ENCODE data around the gene IGF2BP1. TPM values are rescaled to one million over a fixed set of nuclear protein-coding genes. Genes with fewer than 3 reads are reported as not detected.

Gene IGF2BP1
- total and polyA plus RNA-seq, 5 donors from 2014 or later, result not detected

DNA sequence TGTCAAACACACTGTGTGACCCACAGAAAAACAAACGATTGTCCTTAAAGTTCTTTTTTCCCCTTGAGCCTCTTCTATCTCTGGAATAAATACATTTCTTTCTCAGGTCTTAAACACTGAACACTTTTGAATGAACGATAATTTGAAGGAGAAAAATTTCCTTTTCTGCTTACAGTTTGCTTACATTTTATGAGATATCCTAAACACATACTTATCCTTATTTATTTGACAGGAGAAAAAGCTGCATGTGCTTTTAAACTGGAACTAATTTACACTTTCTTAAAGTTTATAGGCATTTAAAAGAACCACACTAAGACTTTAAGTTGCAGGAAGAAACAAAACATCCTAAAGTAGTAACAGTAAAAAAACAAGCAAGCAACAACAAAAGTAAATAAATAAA, 4.7 kb upstream of the IGF2BP1 start:
- DNase-seq, result no peak
- ATAC-seq (ENCODE audit: low read depth in 2 of 2), result no peak
- Mint-ChIP-seq H3K9me3 (peaks cover 0 to 6% (median 0%) of the 10 kb centered on the region in 7 donors), H3K4me1 (peaks cover 0 to 19% (median 13%) of the 10 kb centered on the region in 4 donors), H3K36me3 (no peaks in the 10 kb centered on the region), H3K27me3 (peaks cover 64% of the 10 kb centered on the region), H3K27ac (no peak overlapping the region), H3K4me3 (no peak overlapping the region)
- no peak overlapping the region for H3K27ac ChIP-seq (ENCODE audit: insufficient read depth, low read length, poor library complexity, severe bottlenecking)
- H3K4me3 ChIP-seq (ENCODE audit: low read depth, low read length), result no peak overlapping the region
- peaks cover 23% of the 10 kb centered on the region for H3K4me1 ChIP-seq (ENCODE audit: control insufficient read depth, insufficient read depth, low read length, poor library complexity, severe bottlenecking)
- H3K27me3 ChIP-seq (ENCODE audit: control insufficient read depth, insufficient read depth, low read length), result peaks cover 42% of the 10 kb centered on the region
- H3K36me3 ChIP-seq (ENCODE audit: control insufficient read depth, insufficient read depth, low read length), result no peaks in the 10 kb centered on the region
- H3K9me3 ChIP-seq (ENCODE audit: control insufficient read depth in 2 of 2, low read length in 2 of 2), result no peaks in the 10 kb centered on the region

DNA sequence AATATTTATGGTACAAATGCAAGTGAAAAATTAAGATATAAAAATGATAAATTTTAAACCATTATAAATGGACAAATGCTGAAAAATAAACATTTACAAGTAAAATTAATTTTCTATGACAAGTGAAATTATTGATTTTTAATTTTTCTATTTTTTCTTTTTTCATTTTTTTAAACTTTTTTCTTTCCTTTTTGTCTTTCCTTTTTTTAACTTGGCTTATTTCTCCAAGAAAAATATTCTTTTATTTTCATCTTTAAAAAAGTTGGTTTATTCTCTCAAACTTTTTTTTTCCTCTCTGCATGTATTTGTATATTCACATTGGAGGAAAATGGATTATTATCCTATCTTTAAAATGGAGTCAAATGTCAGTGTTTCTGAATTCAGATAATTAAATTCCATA, 3.9 kb upstream of the IGF2BP1 start:
- H3K27me3 Mint-ChIP-seq, result peaks cover 72% of the 10 kb centered on the region
- no peak for ATAC-seq (ENCODE audit: low read depth in 2 of 2)
- no peak overlapping the region for H3K4me3 ChIP-seq (ENCODE audit: low read depth, low read length)

DNA sequence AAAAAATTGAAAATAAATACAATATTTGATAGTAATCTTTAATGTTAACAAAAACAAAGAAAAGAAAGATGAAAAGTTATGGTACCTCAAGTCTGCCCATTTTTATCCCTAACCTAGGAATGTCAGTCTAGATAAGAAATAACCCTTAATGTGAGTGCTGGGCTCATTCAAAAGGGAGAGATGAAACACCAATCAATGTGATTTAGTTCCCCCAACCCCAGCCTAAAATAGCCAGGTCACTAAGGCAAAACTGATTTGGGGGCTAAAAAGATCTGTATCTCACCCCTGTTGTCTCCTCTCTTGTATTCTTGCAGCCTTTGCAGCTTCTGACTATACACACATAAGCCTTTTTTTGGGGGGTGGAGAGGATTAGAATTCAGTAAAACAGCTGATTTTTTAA, 3.2 kb upstream of the IGF2BP1 start:
- no peaks in the 10 kb centered on the region for H3K36me3 Mint-ChIP-seq

More for the DNA sequence above, 3.9 kb upstream of the IGF2BP1 start:
- H3K36me3 ChIP-seq (ENCODE audit: control insufficient read depth, insufficient read depth, low read length), result no peaks in the 10 kb centered on the region
- H3K9me3 Mint-ChIP-seq, result peaks cover 0 to 10% (median 0%) of the 10 kb centered on the region in 7 donors
- H3K4me1 Mint-ChIP-seq, result peaks cover 0 to 28% (median 15%) of the 10 kb centered on the region in 4 donors
- H3K36me3 Mint-ChIP-seq, result no peaks in the 10 kb centered on the region
- H3K27ac ChIP-seq (ENCODE audit: insufficient read depth, low read length, poor library complexity, severe bottlenecking), result no peak overlapping the region
- no peak for DNase-seq
- H3K9me3 ChIP-seq (ENCODE audit: control insufficient read depth in 2 of 2, low read length in 2 of 2), result no peaks in the 10 kb centered on the region
- peaks cover 31% of the 10 kb centered on the region for H3K4me1 ChIP-seq (ENCODE audit: control insufficient read depth, insufficient read depth, low read length, poor library complexity, severe bottlenecking)
- H3K27ac Mint-ChIP-seq, result no peak overlapping the region
- no peak overlapping the region for H3K4me3 Mint-ChIP-seq
- peaks cover 44% of the 10 kb centered on the region for H3K27me3 ChIP-seq (ENCODE audit: control insufficient read depth, insufficient read depth, low read length)

DNA sequence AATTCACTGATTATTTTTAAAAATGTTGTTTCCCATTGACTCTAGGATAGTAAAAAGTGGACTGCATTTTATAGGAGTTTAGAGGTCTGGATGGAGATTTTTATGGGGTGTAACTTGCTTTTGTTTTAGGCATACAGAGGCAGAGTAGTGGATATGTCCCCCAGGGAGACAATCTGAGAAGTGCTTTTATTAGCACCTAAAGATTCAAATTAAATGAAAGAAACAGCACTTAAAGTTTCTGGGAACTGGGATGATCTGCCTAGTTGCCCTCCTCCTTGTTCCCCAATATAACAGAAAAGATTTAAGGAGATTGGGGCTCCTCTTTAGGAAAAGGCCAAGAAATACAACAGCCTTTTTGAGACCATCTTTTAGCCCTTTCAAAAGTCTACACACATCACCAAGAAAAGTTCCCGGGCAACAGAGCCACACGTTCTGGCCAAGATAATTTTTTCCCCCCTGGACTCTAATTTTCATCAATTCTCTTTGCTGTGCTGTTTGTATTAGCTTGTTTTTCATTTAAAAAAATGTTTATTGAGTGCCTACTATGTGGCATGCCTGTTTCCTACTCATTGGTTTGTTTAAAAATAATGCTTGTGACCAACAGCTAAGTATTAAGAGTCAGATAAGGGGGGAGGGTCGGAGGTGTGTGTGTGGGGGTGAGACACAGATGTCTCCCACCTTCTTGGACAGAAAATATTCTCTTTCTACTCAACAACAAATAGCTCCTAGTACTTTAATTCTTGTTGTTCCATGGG, 2.5 kb upstream of the IGF2BP1 start:
- H3K4me1 Mint-ChIP-seq, result peaks cover 0 to 36% (median 18%) of the 10 kb centered on the region in 4 donors
- Histone ChIP-seq H3K9me3 (ENCODE audit: control insufficient read depth in 2 of 2, low read length in 2 of 2) (no peaks in the 10 kb centered on the region), H3K4me1 (ENCODE audit: control insufficient read depth, insufficient read depth, low read length, poor library complexity, severe bottlenecking) (peaks cover 36% of the 10 kb centered on the region), H3K27me3 (ENCODE audit: control insufficient read depth, insufficient read depth, low read length) (peaks cover 54% of the 10 kb centered on the region), H3K36me3 (ENCODE audit: control insufficient read depth, insufficient read depth, low read length) (no peaks in the 10 kb centered on the region), H3K27ac (ENCODE audit: insufficient read depth, low read length, poor library complexity, severe bottlenecking) (no peak overlapping the region), H3K4me3 (ENCODE audit: low read depth, low read length) (no peak overlapping the region)
- H3K36me3 Mint-ChIP-seq, result no peaks in the 10 kb centered on the region
- DNase-seq, result no peak
- H3K27me3 Mint-ChIP-seq, result peaks cover 83% of the 10 kb centered on the region
- ATAC-seq (ENCODE audit: low read depth in 2 of 2), result no peak
- H3K4me3 Mint-ChIP-seq, result peak overlapping the region; percentile 13 to 68 (median 58)
- no peak overlapping the region for H3K27ac Mint-ChIP-seq
- H3K9me3 Mint-ChIP-seq, result peaks cover 0 to 10% (median 0%) of the 10 kb centered on the region in 7 donors

More for the DNA sequence above, 3.2 kb upstream of the IGF2BP1 start:
- H3K9me3 ChIP-seq (ENCODE audit: control insufficient read depth in 2 of 2, low read length in 2 of 2), result no peaks in the 10 kb centered on the region
- H3K27me3 ChIP-seq (ENCODE audit: control insufficient read depth, insufficient read depth, low read length), result peaks cover 48% of the 10 kb centered on the region
- Mint-ChIP-seq H3K27ac (no peak overlapping the region), H3K27me3 (peaks cover 79% of the 10 kb centered on the region), H3K4me1 (peaks cover 0 to 33% (median 18%) of the 10 kb centered on the region in 4 donors), H3K9me3 (peaks cover 0 to 10% (median 0%) of the 10 kb centered on the region in 7 donors), H3K4me3 (no peak overlapping the region)
- H3K4me3 ChIP-seq (ENCODE audit: low read depth, low read length), result no peak overlapping the region
- no peak for DNase-seq
- no peak overlapping the region for H3K27ac ChIP-seq (ENCODE audit: insufficient read depth, low read length, poor library complexity, severe bottlenecking)
- ATAC-seq (ENCODE audit: low read depth in 2 of 2), result no peak
- peaks cover 36% of the 10 kb centered on the region for H3K4me1 ChIP-seq (ENCODE audit: control insufficient read depth, insufficient read depth, low read length, poor library complexity, severe bottlenecking)
- no peaks in the 10 kb centered on the region for H3K36me3 ChIP-seq (ENCODE audit: control insufficient read depth, insufficient read depth, low read length)

DNA sequence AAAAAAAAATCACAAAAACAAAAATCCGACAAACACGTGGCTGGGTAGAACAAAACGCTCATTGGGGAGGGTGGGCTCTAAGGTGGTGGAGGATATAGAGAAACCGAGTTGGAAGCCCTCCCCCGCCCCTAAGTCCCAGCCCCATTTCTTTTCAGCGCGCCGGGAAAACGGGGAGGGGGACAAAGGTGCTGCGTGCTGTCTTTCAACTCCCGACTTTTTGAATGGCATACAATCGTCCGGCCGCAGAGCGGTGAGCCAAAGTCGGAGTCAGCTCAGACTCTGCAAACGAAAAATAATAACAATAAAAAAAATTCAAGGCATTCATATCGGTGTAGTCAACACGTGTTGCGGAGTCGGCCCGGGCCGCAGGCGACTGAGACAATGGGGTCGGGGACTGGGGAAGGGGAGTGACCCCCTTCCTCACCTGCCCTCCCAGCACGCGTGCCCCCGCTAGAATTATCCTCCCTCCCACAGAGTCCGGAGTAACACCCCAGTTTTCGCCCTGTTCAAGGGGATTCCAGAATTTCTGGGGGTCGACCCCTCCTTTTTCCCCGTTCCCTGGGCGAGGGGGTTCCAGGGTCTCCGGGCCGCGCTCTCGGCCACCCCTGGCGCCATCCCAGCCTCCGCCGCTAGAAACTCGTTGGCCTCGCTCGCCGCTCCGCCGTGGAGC, 1.7 kb upstream of the IGF2BP1 start:
- Histone ChIP-seq H3K27ac (ENCODE audit: insufficient read depth, low read length, poor library complexity, severe bottlenecking) (no peak overlapping the region), H3K27me3 (ENCODE audit: control insufficient read depth, insufficient read depth, low read length) (peaks cover 56% of the 10 kb centered on the region), H3K4me1 (ENCODE audit: control insufficient read depth, insufficient read depth, low read length, poor library complexity, severe bottlenecking) (peaks cover 36% of the 10 kb centered on the region), H3K4me3 (ENCODE audit: low read depth, low read length) (no peak overlapping the region), H3K9me3 (ENCODE audit: control insufficient read depth in 2 of 2, low read length in 2 of 2) (no peaks in the 10 kb centered on the region), H3K36me3 (ENCODE audit: control insufficient read depth, insufficient read depth, low read length) (no peaks in the 10 kb centered on the region)
- Mint-ChIP-seq H3K27me3 (peaks cover 83% of the 10 kb centered on the region), H3K4me3 (peak overlapping the region in 3 of 4 donors; percentile 13 to 68 (median 55)), H3K36me3 (no peaks in the 10 kb centered on the region), H3K4me1 (peaks cover 0 to 36% (median 21%) of the 10 kb centered on the region in 4 donors), H3K27ac (no peak overlapping the region), H3K9me3 (peaks cover 0 to 16% (median 2%) of the 10 kb centered on the region in 7 donors)
- no peak for ATAC-seq (ENCODE audit: low read depth in 2 of 2)
- no peak for DNase-seq

DNA sequence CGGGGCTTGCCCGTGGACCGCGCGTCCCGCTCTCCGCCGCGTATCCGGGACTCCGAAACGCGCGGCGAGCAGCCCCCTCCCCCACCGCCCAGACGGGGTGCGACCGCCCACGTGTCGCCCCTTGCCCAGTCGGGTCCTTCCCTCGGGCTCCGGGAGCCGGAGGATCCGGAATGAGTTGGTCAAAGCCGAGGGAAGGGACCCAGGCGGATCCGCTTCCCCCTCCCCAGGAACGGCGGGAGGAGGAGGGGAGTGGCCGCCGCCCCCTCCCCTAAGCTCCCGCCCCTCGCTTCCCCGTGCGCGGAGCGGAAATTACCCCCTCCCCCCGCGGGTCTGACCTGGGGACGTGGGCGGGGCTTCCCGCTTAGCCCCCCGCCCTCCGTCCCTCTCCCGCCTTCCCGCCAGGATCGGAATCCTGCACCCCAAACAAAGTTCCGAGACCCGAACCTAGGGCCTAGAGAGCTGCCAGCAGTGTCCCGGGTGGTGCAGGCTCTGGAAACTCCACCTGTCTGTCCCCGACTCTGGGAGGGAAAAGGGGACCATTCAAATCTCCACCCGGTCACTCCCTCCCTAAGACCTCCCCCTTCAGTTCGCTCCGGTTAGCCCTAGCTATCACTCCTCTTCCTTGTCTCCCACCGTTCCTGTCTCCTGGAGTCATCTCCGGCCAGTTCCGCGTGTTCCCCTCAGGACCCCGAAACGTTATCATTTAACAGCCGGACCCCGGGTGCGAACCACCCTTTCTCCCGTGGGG, 1.0 kb upstream of the IGF2BP1 start:
- Mint-ChIP-seq H3K36me3 (no peaks in the 10 kb centered on the region), H3K27me3 (peaks cover 85% of the 10 kb centered on the region), H3K27ac (no peak overlapping the region), H3K4me3 (peak overlapping the region; percentile 44 to 68 (median 60)), H3K9me3 (peaks cover 0 to 18% (median 2%) of the 10 kb centered on the region in 7 donors), H3K4me1 (peaks cover 0 to 36% (median 21%) of the 10 kb centered on the region in 4 donors)
- Histone ChIP-seq H3K27me3 (ENCODE audit: control insufficient read depth, insufficient read depth, low read length) (peaks cover 59% of the 10 kb centered on the region), H3K9me3 (ENCODE audit: control insufficient read depth in 2 of 2, low read length in 2 of 2) (no peaks in the 10 kb centered on the region), H3K4me1 (ENCODE audit: control insufficient read depth, insufficient read depth, low read length, poor library complexity, severe bottlenecking) (peaks cover 36% of the 10 kb centered on the region), H3K4me3 (ENCODE audit: low read depth, low read length) (no peak overlapping the region), H3K27ac (ENCODE audit: insufficient read depth, low read length, poor library complexity, severe bottlenecking) (no peak overlapping the region), H3K36me3 (ENCODE audit: control insufficient read depth, insufficient read depth, low read length) (no peaks in the 10 kb centered on the region)
- no peak for ATAC-seq (ENCODE audit: low read depth in 2 of 2)
- no peak for DNase-seq

DNA sequence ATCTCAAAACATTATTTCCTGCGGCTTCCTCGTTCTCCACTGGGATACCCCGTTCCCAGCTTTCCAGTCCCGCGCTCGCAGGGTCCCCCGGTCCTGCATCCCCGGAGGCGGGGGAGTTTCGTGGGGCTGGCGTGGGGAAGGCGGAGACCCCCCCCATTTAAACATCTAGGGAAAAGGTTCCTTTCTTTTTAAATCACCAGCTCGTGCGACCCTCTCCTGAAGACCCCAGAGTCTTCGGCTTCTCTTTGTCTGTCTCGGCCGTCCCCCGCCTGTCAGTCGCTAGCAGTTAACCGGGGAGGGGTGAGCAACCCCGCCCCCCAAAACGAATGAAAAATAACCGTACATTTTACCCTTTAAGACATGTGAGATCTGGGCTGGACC, 473 bp upstream of the IGF2BP1 start:
- ATAC-seq (ENCODE audit: low read depth in 2 of 2), result no peak
- H3K27ac Mint-ChIP-seq, result no peak overlapping the region

More for the DNA sequence above, 473 bp upstream of the IGF2BP1 start:
- no peaks in the 10 kb centered on the region for H3K36me3 ChIP-seq (ENCODE audit: control insufficient read depth, insufficient read depth, low read length)
- H3K27me3 ChIP-seq (ENCODE audit: control insufficient read depth, insufficient read depth, low read length), result peaks cover 61% of the 10 kb centered on the region
- H3K4me1 ChIP-seq (ENCODE audit: control insufficient read depth, insufficient read depth, low read length, poor library complexity, severe bottlenecking), result peaks cover 36% of the 10 kb centered on the region
- Mint-ChIP-seq H3K4me3 (peak overlapping the region; percentile 22 to 74 (median 60)), H3K36me3 (no peaks in the 10 kb centered on the region), H3K9me3 (peaks cover 0 to 19% (median 2%) of the 10 kb centered on the region in 7 donors), H3K4me1 (peaks cover 0 to 36% (median 21%) of the 10 kb centered on the region in 4 donors), H3K27me3 (peaks cover 91% of the 10 kb centered on the region)
- DNase-seq, result no peak
- no peak overlapping the region for H3K4me3 ChIP-seq (ENCODE audit: low read depth, low read length)
- H3K9me3 ChIP-seq (ENCODE audit: control insufficient read depth in 2 of 2, low read length in 2 of 2), result peaks cover 0 to under 1% of the 10 kb centered on the region in 2 experiments
- H3K27ac ChIP-seq (ENCODE audit: insufficient read depth, low read length, poor library complexity, severe bottlenecking), result no peak overlapping the region

Measured in CD4-positive, CD25-positive, alpha-beta regulatory T cell (primary cell).